HG02840 (cell line): ENCODE results near the gene ROBO1.

Source experiments
- ATAC-seq: cut with Tn5 transposase; IDR thresholded peaks from one replicate; pipeline ENCODE4 v1.9.1; 2021; ENCODE audit warnings: mild to moderate bottlenecking, moderate library complexity, moderate number of reproducible peaks; ENCODE audit not compliant: unreplicated experiment, low FRiP score

Gene ROBO1

DNA sequence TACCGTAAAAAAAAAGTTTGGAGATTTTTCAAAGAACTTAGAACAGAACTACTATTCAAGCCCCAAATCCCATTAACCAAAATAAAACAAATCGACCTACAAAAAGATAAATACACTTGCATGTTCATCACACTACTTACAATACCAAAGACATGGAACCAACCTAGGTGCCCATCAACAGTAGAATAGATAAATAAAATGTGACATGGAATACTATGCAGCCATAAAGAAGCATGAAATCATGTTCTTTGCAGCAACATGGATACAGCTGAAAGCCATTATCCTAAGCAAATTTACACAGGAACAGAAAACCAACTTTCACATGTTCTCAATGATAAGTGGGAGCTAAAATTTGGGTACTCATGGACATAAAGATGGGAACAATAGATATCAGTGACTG is 768.7 kb downstream of the ROBO1 start:
- no peak for ATAC-seq

GRCh38 chr3:78995087-78995486 is 772.7 kb downstream of the ROBO1 start:
- ATAC-seq, result no peak

- ATAC-seq, result no peak
Measured at GRCh38 chr3:78994174-78995027, 773.4 kb downstream of the ROBO1 start.

GRCh38 chr3:78993375-78993774 is 774.4 kb downstream of the ROBO1 start:
- ATAC-seq, result no peak

- ATAC-seq, result no peak
Measured at GRCh38 chr3:78992830-78993229, 775.0 kb downstream of the ROBO1 start.

- no peak for ATAC-seq
Measured at GRCh38 chr3:78992400-78992799, 775.4 kb downstream of the ROBO1 start.

- no peak for ATAC-seq
Measured at GRCh38 chr3:78991656-78992055, 776.1 kb downstream of the ROBO1 start.

GRCh38 chr3:78990156-78990555 is 777.6 kb downstream of the ROBO1 start:
- ATAC-seq, result no peak

GRCh38 chr3:78988324-78988723 is 779.5 kb downstream of the ROBO1 start:
- ATAC-seq, result no peak

DNA sequence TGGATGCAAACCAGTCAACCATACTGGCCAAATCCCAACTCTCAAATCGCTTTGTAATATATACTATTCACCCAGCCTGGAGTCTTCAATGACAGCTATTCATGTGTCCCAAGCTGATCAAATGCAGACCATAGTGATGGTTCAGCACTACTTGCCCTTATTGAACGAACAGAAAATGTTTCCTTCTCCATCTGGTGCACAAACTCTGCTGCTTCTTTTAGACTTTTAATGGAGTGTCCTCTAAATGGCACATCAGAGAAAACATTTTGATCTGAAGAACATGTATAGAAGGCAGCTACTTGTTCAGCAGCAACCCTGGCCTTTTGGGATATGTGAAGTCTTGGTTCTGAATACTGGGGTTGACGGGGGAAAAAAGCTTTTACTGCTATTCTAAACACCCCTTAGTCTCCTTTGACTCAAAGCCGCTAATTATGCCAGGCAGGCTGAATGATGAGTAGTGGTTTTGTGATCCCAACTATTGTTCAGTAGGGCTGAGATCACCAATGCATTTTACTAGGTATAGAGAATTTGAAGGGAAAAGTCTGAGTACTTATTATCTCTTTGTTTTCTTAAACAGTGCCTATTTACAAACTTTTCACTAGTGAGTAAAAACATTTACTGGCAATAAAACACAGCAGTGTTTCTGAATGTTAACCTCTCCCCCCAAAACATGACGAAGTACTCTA is 781.2 kb downstream of the ROBO1 start:
- no peak for ATAC-seq

GRCh38 chr3:78985981-78986380 is 781.8 kb downstream of the ROBO1 start:
- ATAC-seq, result no peak

GRCh38 chr3:78979028-78979427 is 788.8 kb downstream of the ROBO1 start:
- ATAC-seq, result no peak

DNA sequence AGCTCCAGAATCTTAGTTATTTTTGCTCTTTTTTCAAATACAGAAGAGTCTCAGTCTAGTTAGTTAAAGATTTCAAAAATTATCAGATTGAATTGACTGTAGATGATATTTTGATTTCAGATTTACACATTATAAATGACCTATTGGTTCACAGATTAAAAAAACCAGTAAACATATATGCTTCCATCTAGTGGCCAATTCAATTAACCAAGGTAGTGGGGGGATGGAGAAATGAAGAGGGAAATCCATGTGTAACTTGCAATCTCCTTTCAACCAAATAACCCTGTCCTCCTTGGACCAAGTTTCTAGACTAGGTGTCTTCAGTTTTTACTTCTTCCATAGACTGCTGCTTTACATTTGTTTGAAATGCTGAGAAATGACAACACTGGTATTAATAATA is 789.8 kb downstream of the ROBO1 start:
- no peak for ATAC-seq

GRCh38 chr3:78977073-78977472 is 790.7 kb downstream of the ROBO1 start:
- no peak for ATAC-seq

DNA sequence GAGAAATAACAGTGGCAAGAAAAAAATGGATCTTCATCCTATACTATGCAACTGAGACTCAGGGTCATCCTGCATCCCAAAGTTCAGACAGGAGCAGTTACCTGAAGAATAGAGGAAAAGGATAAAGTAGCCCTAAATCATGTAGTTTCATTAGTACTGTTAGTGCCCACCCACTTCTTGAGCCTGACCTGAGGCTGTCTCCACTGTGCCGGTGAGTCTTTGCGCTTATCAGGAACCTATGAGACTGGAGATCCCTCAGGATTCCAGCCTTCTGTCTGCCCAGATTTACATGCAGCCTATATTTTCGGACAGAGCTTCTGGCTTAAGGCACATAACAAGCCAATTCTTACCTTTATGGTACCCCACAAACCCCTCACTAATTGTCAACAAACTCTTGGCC is 791.6 kb downstream of the ROBO1 start:
- ATAC-seq, result no peak

DNA sequence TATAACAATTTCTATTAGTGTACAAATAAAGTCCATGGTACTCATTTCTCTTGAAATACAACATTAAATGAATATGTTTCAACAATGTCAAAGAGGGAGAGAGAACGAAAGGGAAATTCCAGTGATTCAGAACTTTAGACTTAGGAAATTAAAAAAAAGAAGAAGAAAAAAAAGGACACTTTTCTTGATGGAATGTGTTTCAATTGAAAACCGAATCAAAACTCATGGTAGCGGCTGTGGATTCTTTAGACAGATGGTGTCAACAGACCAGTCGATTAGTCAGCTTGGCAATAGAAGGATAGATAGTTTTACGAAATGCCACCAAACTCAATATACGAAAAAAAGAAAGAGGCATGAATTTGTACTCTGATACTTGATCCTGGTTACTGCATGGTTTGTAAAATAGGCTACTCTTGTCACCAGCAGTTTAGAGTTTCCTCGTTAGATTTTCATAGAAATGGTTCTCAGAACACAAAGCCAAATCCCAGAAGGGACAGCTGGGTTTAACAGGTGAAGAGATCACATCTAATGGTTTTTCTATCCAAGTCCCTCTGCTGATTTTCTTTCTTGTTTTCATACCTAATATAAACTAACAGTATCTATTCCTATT is 793.5 kb downstream of the ROBO1 start:
- ATAC-seq, result no peak

- ATAC-seq, result no peak
Measured at GRCh38 chr3:78972617-78973301, 795.0 kb downstream of the ROBO1 start.

- ATAC-seq, result no peak
Measured at GRCh38 chr3:78970656-78971055, 797.1 kb downstream of the ROBO1 start.

DNA sequence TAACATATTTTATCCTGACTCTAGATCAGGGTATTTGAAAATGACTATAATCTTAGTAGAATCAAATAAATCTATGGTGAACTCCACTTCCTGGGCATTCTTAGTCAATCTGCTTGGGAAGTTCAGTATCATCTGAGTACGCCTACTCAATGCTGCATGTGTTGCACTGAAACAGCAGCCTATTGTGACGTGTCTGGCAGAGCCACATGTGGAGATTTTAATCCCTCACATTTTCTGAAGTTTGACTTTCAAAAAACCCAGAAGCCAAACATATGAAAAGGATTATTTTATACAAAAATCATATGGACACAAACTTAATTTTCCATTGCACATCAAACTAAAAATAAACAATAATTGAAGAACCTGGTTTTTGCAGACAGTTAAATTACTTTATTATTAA is 798.3 kb downstream of the ROBO1 start:
- ATAC-seq, result no peak

- no peak for ATAC-seq
Measured at GRCh38 chr3:78967061-78967460, 800.7 kb downstream of the ROBO1 start.

DNA sequence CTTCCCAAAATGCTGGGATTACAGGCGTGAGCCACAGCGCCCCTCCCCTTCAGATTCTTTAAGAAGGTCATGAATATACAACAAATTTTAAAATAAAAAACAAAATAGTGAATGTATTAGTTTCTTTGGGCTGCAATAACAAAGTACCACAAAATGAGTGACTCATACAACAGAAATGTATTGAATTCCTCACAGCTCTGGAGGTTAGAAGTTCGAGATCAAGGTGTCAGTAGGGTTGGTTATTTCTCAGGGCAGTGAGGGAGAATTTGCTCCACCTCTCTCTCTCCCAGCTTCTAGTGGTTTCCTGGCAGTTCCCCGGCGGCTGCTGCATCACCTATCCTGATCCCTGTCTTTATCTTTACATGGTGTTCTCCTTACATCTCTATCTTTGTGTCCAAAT is 804.0 kb downstream of the ROBO1 start:
- ATAC-seq, result no peak
